NCI-H1436 (cell line): ENCODE data around the gene PITPNM1.

ENCODE experiments used
- DNase-seq: peaks from one replicate; lab custom pipeline; 2025; lab: John Stamatoyannopoulos, UW

PITPNM1 gene

DNA sequence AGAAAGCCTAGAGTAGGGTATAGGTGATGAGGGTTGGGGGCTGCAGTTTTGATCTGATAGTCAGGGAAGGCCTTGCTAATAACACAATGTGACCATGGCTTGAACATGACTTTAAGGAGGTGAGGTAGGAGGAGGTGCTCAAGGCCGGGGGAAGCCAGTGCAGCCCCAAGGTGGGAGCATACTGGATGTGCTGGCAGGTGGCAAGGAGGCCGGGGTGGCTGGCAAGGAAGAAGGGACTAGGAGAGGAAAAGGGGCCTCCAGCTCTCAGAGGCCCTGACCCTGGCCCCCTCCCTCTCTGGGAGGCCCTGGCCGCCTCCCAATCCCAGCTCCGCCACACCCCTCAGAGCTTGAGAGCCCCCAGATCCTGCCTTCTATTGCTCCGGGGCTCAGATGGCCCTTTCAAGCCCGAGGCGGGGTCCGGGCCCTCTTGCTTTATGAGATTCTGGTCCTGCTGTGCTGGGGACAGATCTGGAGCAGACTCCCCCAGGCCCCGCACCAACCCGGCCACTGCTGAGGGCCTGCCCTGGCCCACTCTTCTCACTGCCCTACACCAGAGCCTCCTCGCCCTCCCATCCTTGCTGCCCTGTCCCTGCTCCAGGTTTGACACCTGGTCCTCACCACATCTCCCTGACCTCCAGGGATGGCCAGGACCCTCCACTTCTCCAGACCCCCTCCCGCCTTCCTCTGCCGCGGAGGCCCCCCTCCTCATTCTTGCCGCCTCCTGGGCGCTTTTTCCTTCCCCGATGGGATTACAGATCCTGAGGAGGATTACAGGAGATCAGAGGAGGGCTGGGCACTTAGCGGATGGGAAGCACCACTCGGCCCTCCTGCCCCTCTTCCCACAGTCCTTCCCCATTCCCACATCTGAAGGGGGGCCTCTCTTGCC is 1.8 kb downstream of the PITPNM1 start:
- DNase-seq: no peak

- no peak for DNase-seq
These were observed 2.7 kb downstream of the PITPNM1 start for GRCh38 chr11:67502328-67502979.

DNA sequence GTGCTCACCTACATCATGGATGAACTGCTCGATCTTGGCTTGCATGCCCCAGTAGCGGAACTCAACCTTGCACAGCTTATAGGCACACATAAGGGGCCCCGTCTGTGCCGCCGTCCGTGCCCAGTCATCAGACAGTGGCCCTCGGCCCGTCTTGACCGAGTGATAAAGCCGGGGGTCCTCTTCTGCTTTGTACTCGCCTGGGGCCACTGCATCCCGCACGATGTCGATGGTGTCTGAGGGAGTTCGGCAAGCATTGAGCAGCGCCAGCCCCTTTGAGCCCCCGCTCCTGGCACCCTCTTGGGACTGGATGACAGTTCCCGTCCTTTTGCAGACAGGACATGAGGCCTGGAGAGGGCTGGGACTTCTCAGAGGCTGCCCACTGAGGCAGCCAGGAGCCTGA is 3.3 kb downstream of the PITPNM1 start:
- DNase-seq: no peak

DNA sequence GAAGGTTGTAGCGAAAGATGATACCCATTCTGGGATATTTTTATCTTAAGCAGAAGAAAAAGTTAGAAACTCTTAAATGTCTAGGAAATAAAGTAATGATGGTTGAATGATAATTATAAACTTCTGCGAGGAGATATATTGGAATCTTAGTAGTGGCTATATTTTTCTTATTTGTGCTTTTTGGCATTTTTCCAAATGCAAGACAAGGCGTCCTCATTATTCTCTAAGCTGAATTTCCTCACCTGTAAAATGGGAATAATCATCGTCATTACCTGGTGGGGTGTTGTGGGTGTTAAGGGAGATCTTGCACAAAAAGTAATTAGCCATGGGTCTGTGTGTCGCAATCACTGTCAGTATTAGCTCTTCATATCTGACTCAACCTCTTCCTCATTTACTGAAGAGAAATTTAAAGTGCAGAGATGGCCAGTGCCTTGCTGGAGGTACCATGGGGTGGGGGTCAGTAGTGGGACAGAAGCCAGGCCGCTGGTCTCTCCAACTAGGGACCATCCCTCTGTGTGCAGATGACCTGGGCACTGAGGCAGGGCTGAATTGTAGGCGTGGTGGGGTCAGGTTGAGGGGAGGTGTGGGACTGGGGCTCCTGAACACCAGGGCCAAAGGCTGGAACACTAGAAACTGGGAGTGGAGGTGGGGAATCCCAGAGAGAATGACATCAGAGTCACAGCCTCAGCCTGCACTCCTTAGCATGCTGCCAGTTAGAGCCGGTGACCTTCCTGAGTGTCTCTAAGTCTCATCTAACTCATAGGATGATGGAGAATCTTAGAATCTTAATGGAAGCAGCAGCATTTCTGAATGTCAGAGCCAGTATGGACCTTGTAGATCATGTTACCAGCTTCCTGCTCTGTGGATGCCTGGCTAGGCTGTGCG is 4.1 kb downstream of the PITPNM1 start:
- no peak for DNase-seq

- DNase-seq: no peak
These were observed 4.7 kb downstream of the PITPNM1 start for GRCh38 chr11:67500484-67500821.

- DNase-seq: no peak
These were observed 5.2 kb downstream of the PITPNM1 start for GRCh38 chr11:67499808-67500483.

- no peak for DNase-seq
These were observed 6.6 kb downstream of the PITPNM1 start for GRCh38 chr11:67498544-67498972.

DNA sequence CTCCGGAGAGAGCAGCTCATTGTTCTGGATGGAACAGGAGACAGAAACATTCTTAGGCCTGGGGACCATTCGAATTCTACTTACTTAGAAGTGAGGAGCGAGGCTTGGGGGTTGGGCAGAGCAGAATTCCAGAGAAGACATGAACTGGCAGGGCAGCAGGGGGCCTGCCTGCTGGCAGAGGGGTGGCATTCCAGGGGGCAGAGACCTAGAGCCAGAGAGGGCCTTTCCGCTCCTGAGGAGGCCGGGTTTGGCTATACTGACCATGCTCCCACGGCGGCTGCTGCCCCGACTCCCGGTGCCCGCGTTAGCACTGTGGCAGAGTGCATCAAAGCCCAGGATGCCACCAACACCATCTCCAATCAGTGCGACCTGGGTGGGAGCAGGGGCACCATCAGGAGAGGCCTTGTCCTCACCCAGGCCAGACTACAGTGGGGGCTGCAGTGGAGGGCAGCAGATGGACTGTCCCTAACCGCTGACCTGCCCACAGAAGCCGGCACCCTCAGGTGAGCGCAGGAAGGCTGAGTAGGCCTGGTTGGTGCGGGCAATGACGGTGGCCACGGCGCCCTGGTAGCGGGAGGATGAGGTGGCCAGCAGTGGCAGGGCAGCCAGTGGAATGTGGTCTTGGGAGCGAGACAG is 7.4 kb downstream of the PITPNM1 start:
- DNase-seq: no peak

- no peak for DNase-seq
These were observed 9.1 kb downstream of the PITPNM1 start for GRCh38 chr11:67496113-67496512.

DNA sequence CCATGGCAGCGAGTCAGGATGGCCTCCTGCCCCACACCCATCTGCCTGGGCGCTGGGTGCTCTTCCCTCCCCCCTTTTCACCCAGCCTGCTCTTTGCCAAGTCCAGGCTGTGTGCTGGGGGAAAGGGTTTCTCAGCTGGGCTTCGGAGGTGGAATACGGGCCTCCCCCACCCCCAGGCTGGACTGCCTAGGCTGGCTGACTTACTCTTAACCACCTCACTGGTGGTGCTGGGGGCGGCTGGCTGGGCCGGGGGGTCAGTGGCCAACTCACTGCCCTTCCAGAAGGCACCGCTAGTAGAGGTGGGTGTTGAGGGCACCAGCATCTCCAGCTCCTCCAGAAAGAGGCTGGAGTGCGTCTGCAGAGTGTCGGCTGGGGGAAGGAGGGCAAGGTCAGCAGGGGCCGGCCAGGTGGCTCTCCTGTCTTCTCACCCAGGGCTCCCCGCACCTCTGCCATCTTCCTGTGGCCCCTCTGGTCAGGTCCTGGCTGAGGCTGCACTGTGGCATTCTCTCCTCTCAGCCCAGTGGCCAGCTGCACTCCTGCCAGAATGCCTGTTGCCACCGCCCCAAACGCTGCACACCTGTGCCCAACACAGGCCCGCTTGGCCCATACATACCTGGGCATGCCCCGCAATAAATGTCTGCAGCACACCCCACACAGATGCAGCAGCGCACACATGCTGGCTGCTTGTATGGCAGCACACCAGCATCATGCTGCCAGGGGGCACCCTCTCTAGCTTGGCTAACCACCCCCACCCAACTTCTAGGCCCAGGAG is 9.7 kb downstream of the PITPNM1 start:
- DNase-seq: no peak

DNA sequence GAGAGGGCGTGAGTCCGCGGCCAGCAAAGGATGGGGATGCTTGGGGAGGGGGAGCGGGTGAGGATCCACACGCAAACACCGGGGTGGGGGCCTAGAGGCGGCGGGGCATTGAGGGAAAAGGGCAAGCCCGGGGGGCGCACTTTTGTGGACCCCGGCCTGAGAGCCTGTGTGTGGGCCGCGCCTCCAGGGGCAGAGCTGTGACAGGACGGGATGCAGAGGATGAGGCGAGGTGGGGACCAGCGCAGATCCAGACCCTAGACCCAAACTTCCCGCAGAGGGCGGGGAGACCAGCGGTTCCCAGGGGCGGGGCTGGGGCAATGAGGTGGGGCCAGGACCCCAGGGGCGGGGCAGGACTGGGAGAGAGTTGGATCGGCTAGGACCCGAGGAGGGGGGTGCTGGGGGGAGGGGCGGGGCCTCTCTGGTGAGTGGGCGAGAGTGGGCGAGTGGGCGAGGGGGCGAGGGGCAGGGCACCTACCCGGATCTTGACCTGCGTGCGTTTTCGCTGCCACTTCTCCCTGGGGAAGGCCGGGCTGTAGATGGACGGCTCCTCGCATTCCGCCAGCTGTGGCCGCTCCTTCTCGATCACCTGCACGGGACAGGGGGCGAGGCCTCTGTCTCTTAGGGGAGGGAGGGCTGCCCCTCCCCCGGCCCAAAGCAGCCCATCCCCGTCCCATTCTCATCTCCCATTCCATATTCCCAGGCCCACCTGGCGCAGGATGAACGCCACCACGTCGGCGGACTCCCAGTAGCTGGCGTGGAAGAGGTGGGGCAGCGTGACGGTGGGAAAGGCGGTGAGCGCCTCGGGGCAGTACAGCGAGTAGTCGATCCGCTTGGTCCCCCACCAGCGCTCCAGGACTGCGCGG is 10.6 kb downstream of the PITPNM1 start:
- DNase-seq: no peak

GRCh38 chr11:67493548-67494370 is 11.4 kb downstream of the PITPNM1 start:
- DNase-seq: no peak

DNA sequence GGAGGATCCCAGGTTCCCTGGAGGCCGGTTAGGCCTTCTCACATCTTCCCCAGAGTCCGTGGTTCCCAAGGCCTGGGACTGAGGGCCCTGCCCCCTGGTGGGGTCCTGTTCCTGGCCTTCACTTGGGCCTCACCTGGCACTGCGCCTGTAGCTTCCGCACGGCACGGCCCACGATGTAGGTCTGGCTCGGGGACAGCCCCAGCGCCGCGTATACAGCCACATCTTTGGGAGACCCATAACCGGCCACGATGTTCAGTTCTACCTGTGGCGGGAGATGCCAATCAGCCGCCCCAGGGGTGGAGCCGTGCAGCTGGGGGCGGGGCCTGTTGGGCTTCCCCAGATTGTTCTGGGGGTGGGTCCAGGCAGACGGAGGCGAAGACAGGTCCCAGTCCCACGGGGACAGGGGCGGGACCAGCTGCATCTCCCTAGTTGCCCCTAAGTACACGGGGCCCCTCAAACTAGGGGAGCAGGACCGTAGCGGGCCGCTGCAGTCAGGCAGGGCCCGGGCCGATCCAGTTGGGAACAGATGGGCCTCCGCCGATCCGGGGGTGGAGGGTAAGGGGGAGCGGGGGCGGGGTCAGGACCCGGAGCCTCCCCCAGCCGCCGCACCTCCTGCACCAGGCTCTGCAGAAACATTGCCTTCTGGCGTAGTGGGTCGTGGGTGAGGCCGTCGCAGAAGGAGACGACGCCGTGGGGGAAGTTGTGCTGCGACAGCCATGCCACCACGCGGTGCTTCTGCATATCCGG is 12.2 kb downstream of the PITPNM1 start:
- DNase-seq: no peak

DNA sequence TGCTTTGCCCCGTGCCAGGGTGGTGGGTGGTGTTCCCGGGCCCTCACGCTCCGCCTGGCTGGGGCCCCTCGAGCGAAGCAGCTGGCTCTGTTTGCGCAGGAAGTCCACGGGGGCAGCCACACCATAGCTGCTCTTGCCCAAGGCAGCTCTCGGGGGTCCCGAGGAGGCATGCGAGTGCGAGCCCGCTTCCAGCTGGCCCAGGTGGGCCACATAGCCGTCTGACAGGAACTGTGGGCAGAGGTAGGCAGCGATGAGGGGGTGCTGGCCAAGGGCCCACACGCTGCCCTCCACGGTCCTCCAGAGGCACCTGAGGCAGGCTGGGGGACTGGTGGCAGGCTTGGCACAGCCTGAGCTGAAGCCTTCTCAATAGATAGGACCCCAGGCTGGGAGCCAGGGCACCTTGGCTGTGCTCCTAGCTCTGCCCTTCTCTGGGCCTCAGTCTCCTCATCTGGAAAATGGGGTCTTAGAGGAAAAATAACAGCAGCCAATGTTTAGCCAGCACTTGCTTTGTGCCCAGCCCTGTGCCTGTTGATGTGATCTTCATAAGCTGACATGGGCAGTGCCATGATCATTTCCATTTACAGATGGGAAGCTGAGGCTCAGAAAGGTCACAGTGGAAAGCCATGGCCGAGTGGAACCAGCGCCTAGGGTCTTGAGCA is 13.0 kb downstream of the PITPNM1 start:
- no peak for DNase-seq

DNA sequence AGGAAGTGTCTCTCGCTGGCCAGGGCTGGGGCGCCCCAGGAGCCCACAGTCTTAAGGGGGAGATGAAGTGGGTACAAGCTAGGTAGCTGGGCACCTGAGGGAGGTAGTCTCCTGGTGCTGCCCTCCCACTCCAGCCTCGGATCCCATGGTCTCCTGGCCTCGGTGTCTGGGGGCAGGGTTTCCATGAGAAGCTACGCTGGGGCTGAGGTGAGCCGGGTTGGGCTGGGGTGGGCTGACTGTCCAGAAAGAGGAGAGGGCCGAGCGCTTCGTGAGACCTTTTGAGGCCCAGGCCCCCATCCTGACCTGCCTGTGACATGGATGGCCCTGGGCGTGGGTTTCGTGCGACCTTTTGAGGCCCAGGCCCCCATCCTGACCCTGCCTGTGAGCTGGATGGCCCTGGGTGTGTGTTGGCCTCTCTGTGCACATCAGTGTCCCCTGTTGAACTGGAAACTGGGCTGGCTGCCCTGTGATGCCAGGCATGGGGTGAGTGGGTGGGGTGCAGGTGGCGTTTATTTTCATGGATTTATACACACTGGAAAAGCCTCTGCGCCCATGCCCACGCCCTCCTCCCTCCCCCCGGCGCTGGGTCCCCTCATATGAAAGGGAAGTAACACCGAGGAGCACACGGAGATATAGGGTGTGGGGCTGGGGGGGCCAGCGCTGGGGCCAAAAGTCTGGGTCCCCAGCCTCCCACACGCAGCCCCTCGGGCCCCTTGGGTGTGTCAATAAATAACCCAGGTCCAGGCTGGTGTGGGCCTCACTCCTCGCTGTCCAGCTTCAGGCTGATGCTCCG is 13.7 kb downstream of the PITPNM1 start:
- DNase-seq: no peak

DNA sequence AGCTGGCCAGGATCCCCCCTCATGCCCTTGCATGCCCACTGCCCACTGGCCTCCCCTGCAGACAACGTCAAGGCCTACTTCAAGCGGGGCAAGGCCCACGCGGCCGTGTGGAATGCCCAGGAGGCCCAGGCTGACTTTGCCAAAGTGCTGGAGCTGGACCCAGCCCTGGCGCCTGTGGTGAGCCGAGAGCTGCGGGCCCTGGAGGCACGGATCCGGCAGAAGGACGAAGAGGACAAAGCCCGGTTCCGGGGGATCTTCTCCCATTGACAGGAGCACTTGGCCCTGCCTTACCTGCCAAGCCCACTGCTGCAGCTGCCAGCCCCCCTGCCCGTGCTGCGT is 14.5 kb downstream of the PITPNM1 start:
- no peak for DNase-seq
